ENCODE data around the gene TXNDC5.

The TXNDC5 gene

GRCh38 chr6:7914991-7915789, 4.6 kb upstream of the TXNDC5 start:
- Histone ChIP-seq H3K4me3 (replicated peaks; ENCODE audit: low read depth, low read length) (no peak overlapping the region), H3K36me3 (ENCODE audit: control insufficient read depth, insufficient read depth, low read length) (no peaks in the 10 kb centered on the region), H3K27me3 (replicated peaks; ENCODE audit: control insufficient read depth, insufficient read depth, low read length) (no peaks in the 10 kb centered on the region)
- no peak for DNase-seq (ENCODE audit: extremely low read depth, insufficient read length)
- TF ChIP-seq, protein P1, sequence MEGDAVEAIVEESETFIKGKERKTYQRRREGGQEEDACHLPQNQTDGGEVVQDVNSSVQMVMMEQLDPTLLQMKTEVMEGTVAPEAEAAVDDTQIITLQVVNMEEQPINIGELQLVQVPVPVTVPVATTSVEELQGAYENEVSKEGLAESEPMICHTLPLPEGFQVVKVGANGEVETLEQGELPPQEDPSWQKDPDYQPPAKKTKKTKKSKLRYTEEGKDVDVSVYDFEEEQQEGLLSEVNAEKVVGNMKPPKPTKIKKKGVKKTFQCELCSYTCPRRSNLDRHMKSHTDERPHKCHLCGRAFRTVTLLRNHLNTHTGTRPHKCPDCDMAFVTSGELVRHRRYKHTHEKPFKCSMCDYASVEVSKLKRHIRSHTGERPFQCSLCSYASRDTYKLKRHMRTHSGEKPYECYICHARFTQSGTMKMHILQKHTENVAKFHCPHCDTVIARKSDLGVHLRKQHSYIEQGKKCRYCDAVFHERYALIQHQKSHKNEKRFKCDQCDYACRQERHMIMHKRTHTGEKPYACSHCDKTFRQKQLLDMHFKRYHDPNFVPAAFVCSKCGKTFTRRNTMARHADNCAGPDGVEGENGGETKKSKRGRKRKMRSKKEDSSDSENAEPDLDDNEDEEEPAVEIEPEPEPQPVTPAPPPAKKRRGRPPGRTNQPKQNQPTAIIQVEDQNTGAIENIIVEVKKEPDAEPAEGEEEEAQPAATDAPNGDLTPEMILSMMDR (IDR thresholded peaks at IDR 0.05; ENCODE audit: insufficient read depth, low read length, poor library complexity, severe bottlenecking), result no peak

DNA sequence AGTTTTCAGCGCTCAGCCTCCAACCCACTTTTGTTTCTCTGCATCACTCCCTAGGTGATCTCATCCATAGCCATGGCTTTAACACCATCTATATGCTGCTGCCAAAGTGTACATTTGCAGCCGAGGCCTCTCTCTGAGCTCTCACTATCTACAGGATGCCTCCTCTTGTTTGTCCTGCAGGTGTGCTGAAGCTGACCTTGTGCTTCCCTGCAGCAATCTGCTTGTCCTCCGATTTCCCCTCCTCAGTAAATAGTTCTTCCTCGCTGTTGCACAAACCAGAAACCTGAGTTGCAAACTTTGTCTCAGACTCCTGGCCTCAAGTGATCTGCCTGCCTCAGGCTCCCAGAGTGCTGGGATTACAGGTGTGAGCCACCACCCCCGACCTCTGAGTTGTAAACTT, 3.7 kb upstream of the TXNDC5 start:
- Histone ChIP-seq H3K36me3 (ENCODE audit: control insufficient read depth, insufficient read depth, low read length) (no peaks in the 10 kb centered on the region), H3K4me3 (replicated peaks; ENCODE audit: low read depth, low read length) (no peak overlapping the region), H3K27me3 (replicated peaks; ENCODE audit: control insufficient read depth, insufficient read depth, low read length) (no peaks in the 10 kb centered on the region)
- no peak for DNase-seq (ENCODE audit: extremely low read depth, insufficient read length)
- TF ChIP-seq, protein P1 (IDR thresholded peaks at IDR 0.05; ENCODE audit: insufficient read depth, low read length, poor library complexity, severe bottlenecking), result no peak

DNA sequence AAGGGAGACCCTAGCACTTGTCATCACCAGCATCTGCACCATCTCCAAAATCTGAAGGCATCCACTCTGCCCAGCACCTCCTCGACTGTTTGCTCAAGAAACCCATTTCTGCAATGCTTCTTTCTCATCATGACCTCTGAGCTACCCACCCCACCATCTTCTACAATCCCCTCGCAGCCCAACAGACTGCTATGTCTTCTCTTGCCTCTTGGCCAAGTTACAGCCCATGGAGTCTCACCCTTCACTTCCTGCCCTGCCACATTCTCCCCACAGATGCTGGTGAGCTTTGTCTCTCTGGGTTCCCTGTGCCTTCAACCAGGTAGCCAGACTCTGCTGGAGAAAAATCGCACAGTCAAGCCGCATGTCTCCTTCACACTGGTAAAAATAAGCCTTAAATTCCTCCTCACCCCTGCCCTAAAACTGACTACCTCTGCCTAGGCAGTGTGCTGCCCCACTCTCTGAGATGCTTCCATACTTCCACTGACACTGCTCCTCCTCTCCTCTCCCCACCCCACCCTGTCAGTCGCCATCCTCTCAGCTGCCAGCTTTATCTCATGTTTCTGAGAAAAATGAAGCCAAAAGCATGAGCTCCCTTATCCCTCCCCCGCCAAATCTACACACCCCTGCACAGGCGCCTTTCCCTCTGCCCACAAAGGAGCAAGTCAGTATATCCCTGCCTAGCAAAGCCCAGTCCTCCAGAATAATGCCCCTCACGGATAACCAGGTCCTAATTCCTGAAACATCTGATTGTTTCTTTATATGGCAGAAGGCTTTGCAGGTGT, 2.3 kb upstream of the TXNDC5 start:
- no peak for DNase-seq (ENCODE audit: extremely low read depth, insufficient read length)
- no peaks in the 10 kb centered on the region for H3K36me3 ChIP-seq (ENCODE audit: control insufficient read depth, insufficient read depth, low read length)
- TF ChIP-seq, protein P1 (IDR thresholded peaks at IDR 0.05; ENCODE audit: insufficient read depth, low read length, poor library complexity, severe bottlenecking), result no peak
- no peak overlapping the region for H3K4me3 ChIP-seq (replicated peaks; ENCODE audit: low read depth, low read length)
- H3K27me3 ChIP-seq (replicated peaks; ENCODE audit: control insufficient read depth, insufficient read depth, low read length), result no peaks in the 10 kb centered on the region

GRCh38 chr6:7912024-7912423, 1.4 kb upstream of the TXNDC5 start:
- Histone ChIP-seq H3K4me3 (replicated peaks; ENCODE audit: low read depth, low read length) (no peak overlapping the region), H3K36me3 (ENCODE audit: control insufficient read depth, insufficient read depth, low read length) (peaks cover 4% of the 10 kb centered on the region), H3K27me3 (replicated peaks; ENCODE audit: control insufficient read depth, insufficient read depth, low read length) (no peaks in the 10 kb centered on the region)
- TF ChIP-seq, protein P1 (IDR thresholded peaks at IDR 0.05; ENCODE audit: insufficient read depth, low read length, poor library complexity, severe bottlenecking), result no peak
- no peak for DNase-seq (ENCODE audit: extremely low read depth, insufficient read length)

- Histone ChIP-seq H3K4me3 (replicated peaks; ENCODE audit: low read depth, low read length) (peak overlapping the region; percentile 75), H3K36me3 (ENCODE audit: control insufficient read depth, insufficient read depth, low read length) (peaks cover 4% of the 10 kb centered on the region), H3K27me3 (replicated peaks; ENCODE audit: control insufficient read depth, insufficient read depth, low read length) (no peaks in the 10 kb centered on the region)
- TF ChIP-seq, protein P1 (IDR thresholded peaks at IDR 0.05; ENCODE audit: insufficient read depth, low read length, poor library complexity, severe bottlenecking), result no peak
- DNase-seq (ENCODE audit: extremely low read depth, insufficient read length), result no peak
Observed at GRCh38 chr6:7911345-7911725, 747 bp upstream of the TXNDC5 start.
